ENCODE measurements around the gene BEST3.

- TF ChIP-seq FOS (IDR thresholded peaks at IDR 0.05; ENCODE audit: low read depth, low read length) = no peak
- no peak for TF ChIP-seq ELK1 (IDR thresholded peaks at IDR 0.05; ENCODE audit: borderline replicate concordance, low read depth, low read length)
- no peak for TF ChIP-seq CEBPB (IDR thresholded peaks at IDR 0.05; ENCODE audit: low read depth, low read length)
- no peak for TF ChIP-seq CTCF (conservative IDR thresholded peaks at IDR 0.05; ENCODE audit: low read depth, low read length)
- no peak for TF ChIP-seq POLR2A (IDR thresholded peaks at IDR 0.05; ENCODE audit: low read depth, low read length)
- no peak for TF ChIP-seq USF2 (IDR thresholded peaks at IDR 0.05; ENCODE audit: low read depth, low read length)
- no peak for TF ChIP-seq CHD1 (IDR thresholded peaks at IDR 0.05; ENCODE audit: low read depth, low read length)
- no peak for TF ChIP-seq MXI1 (IDR thresholded peaks at IDR 0.05; ENCODE audit: borderline replicate concordance, low read depth, low read length)
- TF ChIP-seq MAFK (IDR thresholded peaks at IDR 0.05; ENCODE audit: low read depth, low read length) = no peak
- no peak for TF ChIP-seq RCOR1 (IDR thresholded peaks at IDR 0.05; ENCODE audit: insufficient replicate concordance, low read length)
- TF ChIP-seq RAD21 (IDR thresholded peaks at IDR 0.05; ENCODE audit: low read length) = no peak
These were observed 47.2 kb downstream of the BEST3 start for GRCh38 chr12:69651922-69652321.

All from IMR-90 (cell line).